Cardiac muscle cell (in vitro differentiated cells and primary cell): ENCODE data around the gene SMIM22. TPM values are rescaled to one million over a fixed set of nuclear protein-coding genes. Genes with fewer than 3 reads are reported as not detected.

Experiments used
- DNase-seq, 2 donors: peaks; one replicate each; pipeline versions ENCODE4 v3.0.0 to v3.0.0-alpha.2; 2010 to 2017; ENCODE audit warnings: low read depth in 1 of 2, low spot score in 1 of 2
- H3K27ac ChIP-seq: fragments of 200-600 bp; sonication (generic); 2 replicates; pipeline ENCODE4 v1.5.1; 2016
- H3K27me3 ChIP-seq: fragments of 200-600 bp; sonication (generic); 2 replicates; pipeline ENCODE4 v1.6.0; 2016; ENCODE audit warnings: control low read depth
- H3K36me3 ChIP-seq: fragments of 200-600 bp; sonication (generic); 2 replicates; pipeline ENCODE4 v1.5.1; 2016; ENCODE audit warnings: control low read depth
- H3K4me1 ChIP-seq: fragments of 200-600 bp; sonication (generic); 2 replicates; pipeline ENCODE4 v1.8.1; 2017; ENCODE audit warnings: low read depth, mild to moderate bottlenecking, mixed run types
- H3K4me3 ChIP-seq: fragments of 200-600 bp; sonication (generic); 2 replicates; pipeline ENCODE4 v1.5.1; 2016; ENCODE audit warnings: mild to moderate bottlenecking
- H3K9me3 ChIP-seq: fragments of 200-600 bp; sonication (generic); 2 replicates; pipeline ENCODE4 v1.5.1; 2017; ENCODE audit warnings: low read depth, mild to moderate bottlenecking, control low read depth
- CTCF ChIP-seq: IDR thresholded peaks from 2 replicates; pipeline ENCODE4 v1.5.1; 2012; ENCODE audit warnings: low read depth, mild to moderate bottlenecking, low read length
- polyA plus RNA-seq: library from polyadenylated mRNA; unstranded; fragments of >200 nt; fragmentation: Nextera tagmentation; extraction: Ambion mirVana; gene quantifications from 2 replicates; pipeline ENCODE4 v1.2.1, GENCODE V29; 2016
- total RNA-seq: library from RNA; depleted of rRNA; stranded (reverse); fragments of >200 nt; gene quantifications from 2 replicates; pipeline ENCODE4 v1.2.3, GENCODE V29; 2016

SMIM22 gene
- total and polyA plus RNA-seq, 2 experiments from 2014 or later = 5.3 TPM; not detected in 1

GRCh38 chr16:4820652-4821051, 25.5 kb downstream of the SMIM22 start:
- Histone ChIP-seq H3K4me3 (no peak overlapping the region), H3K9me3 (no peaks in the 10 kb centered on the region), H3K27me3 (no peaks in the 10 kb centered on the region), H3K36me3 (peaks cover 53% of the 10 kb centered on the region), H3K27ac (no peak overlapping the region), H3K4me1 (peaks cover 6% of the 10 kb centered on the region)
- no peak for TF ChIP-seq CTCF
- no peak for DNase-seq

DNA sequence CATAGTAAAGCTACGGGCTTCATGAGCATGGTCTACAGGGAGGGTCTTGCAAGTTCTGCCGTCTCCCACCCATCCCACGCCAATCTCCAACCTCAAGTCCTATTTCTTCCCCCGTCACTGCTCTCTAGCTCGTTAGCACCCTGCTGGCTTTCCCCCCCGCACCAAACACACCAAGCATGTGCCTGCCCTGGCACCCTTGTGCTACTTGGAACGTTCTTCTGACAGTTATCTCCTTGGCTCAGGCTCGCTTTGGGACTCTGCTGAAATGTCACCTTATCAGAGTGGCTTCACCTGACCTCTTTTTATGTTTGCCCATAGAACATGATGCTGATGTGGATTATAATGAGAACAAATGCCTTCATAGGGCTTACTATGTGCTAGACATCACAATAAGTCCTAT, 30.0 kb downstream of the SMIM22 start:
- H3K36me3 ChIP-seq = peaks cover 35% of the 10 kb centered on the region
- TF ChIP-seq CTCF = no peak
- no peaks in the 10 kb centered on the region for H3K27me3 ChIP-seq

DNA sequence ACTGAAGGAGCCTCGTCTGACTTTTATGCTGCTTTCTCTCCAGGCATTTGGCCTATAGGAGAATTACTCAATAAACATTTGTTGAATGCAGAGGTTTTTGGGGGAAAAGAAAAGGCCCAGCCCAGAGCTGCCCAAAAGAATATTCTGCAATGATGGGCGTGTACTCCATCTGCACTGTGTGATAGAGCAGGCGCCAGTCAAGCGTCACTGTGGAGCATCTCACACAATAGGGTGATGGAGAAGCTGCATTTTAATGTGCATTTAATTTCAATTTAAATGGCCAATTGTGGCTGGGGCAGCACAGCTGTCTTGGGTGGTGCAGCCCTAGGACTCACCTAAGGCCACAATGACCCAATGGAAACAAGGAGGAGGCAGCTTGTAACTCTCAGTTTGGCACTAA, 31.4 kb downstream of the SMIM22 start:
- peaks cover 28% of the 10 kb centered on the region for H3K4me1 ChIP-seq
- H3K4me3 ChIP-seq = no peak overlapping the region
- H3K36me3 ChIP-seq = peaks cover 29% of the 10 kb centered on the region
- H3K27ac ChIP-seq = no peak overlapping the region
- no peaks in the 10 kb centered on the region for H3K27me3 ChIP-seq
- DNase-seq = no peak
- no peak for TF ChIP-seq CTCF
- no peaks in the 10 kb centered on the region for H3K9me3 ChIP-seq

More for the DNA sequence above, 30.0 kb downstream of the SMIM22 start:
- Histone ChIP-seq H3K4me3 (no peak overlapping the region), H3K4me1 (peaks cover 17% of the 10 kb centered on the region), H3K27ac (peak overlapping the region; percentile 66), H3K9me3 (no peaks in the 10 kb centered on the region)
- no peak for DNase-seq

DNA sequence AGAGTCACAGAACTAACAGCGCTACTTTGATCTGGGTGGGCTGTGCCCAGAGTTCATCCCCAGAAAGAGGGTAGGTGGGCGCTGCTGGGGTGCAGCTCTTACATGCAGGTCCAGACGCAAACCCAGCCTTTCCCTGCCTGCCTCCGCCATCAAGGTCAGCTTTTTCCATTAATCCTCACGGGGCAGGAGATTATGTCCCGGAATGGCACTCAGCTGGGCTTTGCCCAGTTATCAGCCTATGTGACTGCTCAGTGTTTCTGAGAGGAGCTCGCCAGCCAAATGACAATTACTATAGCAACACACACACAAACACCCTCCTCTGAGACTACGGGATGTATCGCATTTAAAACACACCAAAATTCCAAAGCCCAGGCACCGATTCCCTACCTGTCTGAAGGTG, 31.8 kb downstream of the SMIM22 start:
- Histone ChIP-seq H3K36me3 (peaks cover 29% of the 10 kb centered on the region), H3K4me1 (peaks cover 33% of the 10 kb centered on the region), H3K4me3 (no peak overlapping the region), H3K27me3 (no peaks in the 10 kb centered on the region), H3K27ac (no peak overlapping the region), H3K9me3 (no peaks in the 10 kb centered on the region)
- TF ChIP-seq CTCF = no peak
- DNase-seq = no peak

GRCh38 chr16:4828567-4829321, 33.6 kb downstream of the SMIM22 start:
- peak overlapping the region; percentile 61 for H3K27ac ChIP-seq
- DNase-seq = no peak
- TF ChIP-seq CTCF = no peak
- H3K4me1 ChIP-seq = peaks cover 42% of the 10 kb centered on the region
- no peaks in the 10 kb centered on the region for H3K27me3 ChIP-seq
- no peak overlapping the region for H3K4me3 ChIP-seq
- peaks cover 28% of the 10 kb centered on the region for H3K36me3 ChIP-seq
- H3K9me3 ChIP-seq = no peaks in the 10 kb centered on the region
